ENCODE results near the gene SHMT2.

The SHMT2 gene

DNA sequence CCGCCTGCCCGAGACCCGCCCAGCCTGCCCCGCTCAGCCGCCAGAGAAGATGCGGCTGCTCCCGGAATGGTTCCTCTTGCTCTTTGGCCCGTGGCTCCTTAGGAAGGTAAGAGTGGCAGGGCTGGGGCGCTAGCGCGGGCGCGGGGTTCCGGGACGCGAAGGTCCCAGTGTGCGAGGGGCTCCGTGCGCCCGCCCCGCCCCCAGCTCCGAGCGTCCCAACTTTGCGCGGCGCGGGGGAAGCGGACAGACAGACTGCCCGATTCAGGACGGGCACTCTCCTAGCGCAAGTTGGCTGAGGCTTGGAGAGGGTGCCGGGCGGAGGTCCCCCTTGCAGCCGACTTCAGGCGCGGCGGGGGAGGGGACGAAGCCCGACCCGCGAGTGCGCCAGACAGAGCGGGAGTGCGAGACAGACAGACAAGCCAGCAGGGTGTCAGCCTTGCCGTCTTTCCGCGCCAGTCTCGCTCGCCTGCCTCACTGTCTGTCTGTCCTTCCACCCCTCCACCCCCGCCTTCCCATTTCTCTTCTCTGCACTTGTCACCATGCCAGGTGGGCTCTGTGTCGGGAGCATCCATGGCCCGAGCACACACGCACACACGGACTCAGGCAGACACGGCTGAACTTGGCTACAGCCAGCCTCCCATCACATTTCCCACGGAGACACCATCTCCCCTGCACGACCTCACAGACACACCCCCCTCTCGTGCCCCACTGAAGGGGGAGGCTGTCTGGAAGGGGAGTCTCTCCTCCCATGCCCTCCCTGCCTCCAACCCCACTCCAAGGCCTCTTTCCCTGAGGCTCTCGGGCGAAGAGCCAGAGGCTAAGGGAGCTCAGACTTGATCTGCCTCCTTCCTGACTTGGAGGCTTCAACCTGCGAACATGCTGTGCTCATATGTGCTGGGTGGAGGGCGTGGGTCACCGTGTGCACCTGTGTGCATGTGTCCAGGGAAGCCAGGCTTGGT is 12.3 kb upstream of the SHMT2 start:
- no peak for DNase-seq (ENCODE audit: low read depth)
- TF ChIP-seq, protein P1, sequence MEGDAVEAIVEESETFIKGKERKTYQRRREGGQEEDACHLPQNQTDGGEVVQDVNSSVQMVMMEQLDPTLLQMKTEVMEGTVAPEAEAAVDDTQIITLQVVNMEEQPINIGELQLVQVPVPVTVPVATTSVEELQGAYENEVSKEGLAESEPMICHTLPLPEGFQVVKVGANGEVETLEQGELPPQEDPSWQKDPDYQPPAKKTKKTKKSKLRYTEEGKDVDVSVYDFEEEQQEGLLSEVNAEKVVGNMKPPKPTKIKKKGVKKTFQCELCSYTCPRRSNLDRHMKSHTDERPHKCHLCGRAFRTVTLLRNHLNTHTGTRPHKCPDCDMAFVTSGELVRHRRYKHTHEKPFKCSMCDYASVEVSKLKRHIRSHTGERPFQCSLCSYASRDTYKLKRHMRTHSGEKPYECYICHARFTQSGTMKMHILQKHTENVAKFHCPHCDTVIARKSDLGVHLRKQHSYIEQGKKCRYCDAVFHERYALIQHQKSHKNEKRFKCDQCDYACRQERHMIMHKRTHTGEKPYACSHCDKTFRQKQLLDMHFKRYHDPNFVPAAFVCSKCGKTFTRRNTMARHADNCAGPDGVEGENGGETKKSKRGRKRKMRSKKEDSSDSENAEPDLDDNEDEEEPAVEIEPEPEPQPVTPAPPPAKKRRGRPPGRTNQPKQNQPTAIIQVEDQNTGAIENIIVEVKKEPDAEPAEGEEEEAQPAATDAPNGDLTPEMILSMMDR (IDR thresholded peaks at IDR 0.05; ENCODE audit: insufficient read depth, low read depth, low read length, missing control alignments) = no peak
- peak overlapping the region; percentile 30; the same call in 1 of the 2 replicates for H3K4me3 ChIP-seq (ENCODE audit: low read depth, low read length)

DNA sequence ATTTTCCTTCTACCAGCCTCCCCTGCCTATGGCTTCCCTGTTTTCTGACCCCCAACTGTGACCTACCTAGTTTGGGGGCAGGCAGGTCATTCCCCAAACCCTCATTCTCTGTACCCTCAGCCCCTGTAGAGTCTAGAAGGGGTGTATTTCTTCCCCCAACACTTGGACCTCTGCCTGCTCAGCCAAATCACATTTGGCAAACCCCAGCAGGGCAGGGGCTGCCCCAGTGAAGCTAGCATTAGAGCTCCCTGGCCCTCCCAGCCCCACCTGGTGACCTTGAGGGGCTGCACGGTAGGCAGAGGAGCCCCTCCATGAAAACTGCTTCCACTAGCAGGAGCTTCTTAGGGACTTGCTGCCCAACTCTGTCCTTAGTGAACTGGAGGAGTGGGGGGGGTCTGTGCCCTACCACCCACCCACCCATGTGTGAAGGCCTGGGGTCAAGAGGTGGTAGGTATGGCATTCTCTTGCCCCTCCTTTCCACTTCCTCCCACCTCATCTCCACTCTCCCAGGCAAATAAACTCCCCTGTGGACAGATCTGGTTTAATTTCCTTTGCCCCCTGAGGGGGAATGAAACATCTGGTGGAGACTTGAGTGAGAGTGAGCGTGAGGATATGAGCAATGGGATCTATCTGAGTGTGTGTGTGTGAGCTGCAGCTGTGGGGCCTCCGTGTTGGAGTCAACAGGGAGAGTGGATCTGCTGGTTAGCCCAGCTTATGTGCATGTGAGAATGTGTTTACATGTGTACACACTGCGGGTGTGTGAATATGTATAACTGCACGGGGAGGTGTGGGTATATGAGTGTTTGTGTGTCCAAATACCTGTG is 11.3 kb upstream of the SHMT2 start:
- DNase-seq (ENCODE audit: low read depth) = no peak
- H3K4me3 ChIP-seq (ENCODE audit: low read depth, low read length) = no peak overlapping the region
- TF ChIP-seq, protein P1 (IDR thresholded peaks at IDR 0.05; ENCODE audit: insufficient read depth, low read depth, low read length, missing control alignments) = no peak

DNA sequence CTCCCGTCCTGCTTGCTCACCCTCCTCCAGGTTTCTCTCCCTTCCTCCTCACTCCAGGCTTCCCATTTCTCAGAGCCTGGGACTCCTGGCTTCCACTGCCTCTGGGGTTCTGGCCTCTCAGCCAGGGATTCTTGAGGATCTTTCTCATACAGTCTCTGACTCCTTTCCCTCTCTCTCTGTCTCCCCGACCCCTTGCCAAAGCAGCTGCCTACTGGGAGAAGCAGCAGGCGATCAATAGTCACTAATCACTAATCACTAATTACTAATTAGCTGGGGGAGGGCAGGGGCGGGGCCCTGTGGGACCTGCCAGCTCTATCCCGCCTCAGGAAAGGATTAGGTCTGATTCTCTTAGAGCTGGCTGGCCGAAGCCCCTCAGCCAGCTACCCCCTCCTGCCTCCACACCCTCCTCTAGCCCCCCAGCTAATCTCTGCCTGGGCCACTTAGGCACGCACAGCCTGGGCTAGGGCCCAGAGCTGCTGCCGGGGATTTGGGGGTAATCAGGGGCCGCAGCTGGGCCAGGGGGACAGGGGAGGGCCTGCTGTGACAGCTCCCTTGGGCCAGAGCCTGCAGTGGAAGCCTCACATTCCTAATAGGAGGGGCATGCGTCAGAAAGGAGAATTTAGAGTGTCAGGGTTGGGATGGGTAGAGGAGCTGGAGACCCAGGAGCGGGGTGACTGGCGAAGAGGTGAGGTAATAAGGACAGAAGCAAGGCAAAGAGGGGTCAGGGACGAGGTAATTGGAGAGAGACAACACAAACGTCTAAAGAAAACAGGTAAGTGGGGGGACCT is 10.1 kb upstream of the SHMT2 start:
- DNase-seq (ENCODE audit: low read depth) = no peak
- TF ChIP-seq, protein P1 (IDR thresholded peaks at IDR 0.05; ENCODE audit: insufficient read depth, low read depth, low read length, missing control alignments) = no peak
- H3K4me3 ChIP-seq (ENCODE audit: low read depth, low read length) = no peak overlapping the region

DNA sequence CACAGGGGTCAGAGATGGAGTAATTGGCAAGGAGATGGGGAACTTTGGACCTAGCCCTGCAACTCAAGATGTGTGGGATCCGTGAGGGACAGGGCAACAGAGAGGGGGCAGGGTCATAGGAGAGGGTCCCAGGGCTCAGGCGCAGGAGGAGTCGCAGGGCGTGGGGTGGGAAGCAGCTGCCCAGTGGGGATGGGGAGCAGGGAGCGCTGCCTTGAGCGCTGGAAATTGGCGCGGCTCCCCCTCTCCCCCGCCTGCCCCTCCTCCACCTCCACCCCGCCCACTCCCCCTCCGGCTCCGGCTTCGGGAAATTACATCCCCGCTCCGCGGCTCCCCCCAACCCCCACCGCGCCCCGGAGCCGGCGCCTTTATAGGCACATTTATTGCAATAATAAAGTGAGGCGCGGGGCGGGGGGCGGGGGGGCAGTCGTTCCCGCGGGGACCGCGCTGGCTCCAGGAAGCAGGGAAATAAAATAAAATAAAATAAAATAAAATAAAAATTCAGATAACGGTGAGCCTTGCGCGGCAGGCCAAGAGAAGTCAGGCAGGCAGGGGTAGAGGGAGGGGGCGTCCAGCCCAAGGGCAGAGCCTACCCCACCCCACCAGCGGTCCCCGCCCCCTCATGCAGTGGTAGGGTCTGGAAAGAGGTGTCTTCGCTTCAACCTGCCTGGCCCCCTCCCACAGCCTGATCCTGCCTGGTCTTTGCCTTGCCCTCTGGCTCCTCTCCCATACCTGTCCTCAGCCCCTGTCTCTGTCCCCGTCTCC is 9.3 kb upstream of the SHMT2 start:
- TF ChIP-seq, protein P1 (IDR thresholded peaks at IDR 0.05; ENCODE audit: insufficient read depth, low read depth, low read length, missing control alignments) = no peak
- no peak for DNase-seq (ENCODE audit: low read depth)
- no peak overlapping the region for H3K4me3 ChIP-seq (ENCODE audit: low read depth, low read length)

DNA sequence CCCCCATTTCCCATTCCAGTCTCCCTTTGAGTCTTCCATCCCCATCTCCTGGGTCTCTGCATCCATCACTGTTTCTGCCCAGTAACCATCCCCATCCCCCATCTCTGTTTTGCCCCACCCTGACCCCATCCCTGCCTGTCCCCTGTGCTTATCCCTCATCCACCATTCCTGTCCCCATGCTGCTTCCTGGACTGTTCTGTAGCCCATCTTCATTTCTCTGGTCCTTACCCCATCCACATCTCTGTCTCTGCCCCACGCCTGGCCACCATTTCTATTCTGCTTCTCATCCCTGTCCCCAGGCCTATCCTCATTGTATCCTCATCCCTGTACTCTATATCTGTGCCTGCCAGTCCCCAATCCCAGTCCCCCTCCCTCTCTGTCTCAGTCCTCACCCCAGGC is 8.7 kb upstream of the SHMT2 start:
- no peak overlapping the region for H3K4me3 ChIP-seq (ENCODE audit: low read depth, low read length)
- TF ChIP-seq, protein P1 (IDR thresholded peaks at IDR 0.05; ENCODE audit: insufficient read depth, low read depth, low read length, missing control alignments) = no peak
- no peak for DNase-seq (ENCODE audit: low read depth)
